Neural progenitor cell (in vitro differentiated cells): ENCODE data around the gene NDUFS2. TPM values are rescaled to one million over a fixed set of nuclear protein-coding genes. Genes with fewer than 3 reads are reported as not detected.

Experiments used
- DNase-seq: peaks from one replicate; pipeline ENCODE4 v3.0.0-alpha.2; 2016; ENCODE audit warnings: low spot score
- H2AFZ ChIP-seq: fragments of 200-600 bp; sonication (generic); replicated peaks from 2 replicates; pipeline ENCODE4 v1.6.1; 2016; ENCODE audit warnings: antibody characterized with exemption
- H3F3A ChIP-seq: fragments of 200-600 bp; sonication (generic); 2 replicates; pipeline ENCODE4 v1.6.1; 2016; ENCODE audit warnings: antibody characterized with exemption, low read depth
- H3K27ac ChIP-seq: fragments of 200-600 bp; sonication (generic); 2 replicates; pipeline ENCODE4 v1.5.1; 2016; ENCODE audit warnings: mild to moderate bottlenecking
- H3K27me3 ChIP-seq: fragments of 200-600 bp; sonication (generic); 2 replicates; pipeline ENCODE4 v1.6.1; 2016; ENCODE audit warnings: mild to moderate bottlenecking, moderate library complexity
- H3K36me3 ChIP-seq: fragments of 200-600 bp; sonication (generic); 2 replicates; pipeline ENCODE4 v1.5.1; 2016
- H3K4me1 ChIP-seq: fragments of 200-600 bp; sonication (generic); 2 replicates; pipeline ENCODE4 v1.6.1; 2016; ENCODE audit warnings: mixed run types
- H3K4me2 ChIP-seq: fragments of 200-600 bp; sonication (generic); 2 replicates; pipeline ENCODE4 v1.6.1; 2016
- H3K4me3 ChIP-seq: fragments of 200-600 bp; sonication (generic); 2 replicates; pipeline ENCODE4 v1.5.1; 2016
- H3K79me2 ChIP-seq: fragments of 200-600 bp; sonication (generic); 2 replicates; pipeline ENCODE4 v1.6.1; 2016; ENCODE audit warnings: low read depth
- H3K9ac ChIP-seq: fragments of 200-600 bp; sonication (generic); 2 replicates; pipeline ENCODE4 v1.6.1; 2016
- H3K9me3 ChIP-seq: fragments of 200-600 bp; sonication (generic); 2 replicates; pipeline ENCODE4 v1.5.1; 2016; ENCODE audit warnings: low read depth
- H4K20me1 ChIP-seq: fragments of 200-600 bp; sonication (generic); 2 replicates; pipeline ENCODE4 v1.6.1; 2016; ENCODE audit warnings: low read depth
- H3K27ac Mint-ChIP-seq: 3 replicates; pipeline ENCODE4 v1.8.0; 2021; ENCODE audit warnings: mixed read lengths
- H3K27me3 Mint-ChIP-seq: 2 replicates; pipeline ENCODE4 v1.8.0; 2022; ENCODE audit warnings: low read depth, mild to moderate bottlenecking, inconsistent platforms, moderate library complexity, mixed read lengths; ENCODE audit not compliant: insufficient read depth
- H3K36me3 Mint-ChIP-seq: 3 replicates; pipeline ENCODE4 v1.8.0; 2021; ENCODE audit warnings: mixed read lengths
- H3K4me1 Mint-ChIP-seq: 3 replicates; pipeline ENCODE4 v1.8.0; 2021; ENCODE audit warnings: mixed read lengths
- H3K4me3 Mint-ChIP-seq: 3 replicates; pipeline ENCODE4 v1.8.0; 2021; ENCODE audit warnings: mild to moderate bottlenecking, moderate library complexity, mixed read lengths
- H3K9me3 Mint-ChIP-seq: 3 replicates; pipeline ENCODE4 v1.8.0; 2020; ENCODE audit warnings: mixed read lengths
- CTCF ChIP-seq: fragments of 200-600 bp; sonication (generic); IDR thresholded peaks from 2 replicates; pipeline ENCODE4 v1.5.1; 2017; ENCODE audit warnings: antibody characterized with exemption, mild to moderate bottlenecking
- EZH2 ChIP-seq: fragments of 200-600 bp; sonication (generic); IDR thresholded peaks from 2 replicates; pipeline ENCODE4 v1.6.1; 2017; ENCODE audit warnings: antibody characterized with exemption, mild to moderate bottlenecking, moderate library complexity
- EZH2phosphoT487 ChIP-seq: fragments of 200-600 bp; sonication (generic); IDR thresholded peaks from 2 replicates; pipeline ENCODE4 v1.6.1; 2017; ENCODE audit warnings: antibody characterized with exemption
- microRNA-seq: library from miRNA; unstranded; fragments of <30 nt; microRNA quantifications from one replicate; pipeline ENCODE4, GENCODE V29; 2016
- total RNA-seq: library from RNA; depleted of rRNA; stranded (reverse); fragments of >200 nt; gene quantifications from 2 replicates; pipeline ENCODE4 v1.2.3, GENCODE V29; 2015; ENCODE audit warnings: low replicate concordance

Gene NDUFS2
- total RNA-seq, 1 donor from 2014 or later: 107 TPM

- Histone ChIP-seq H3K4me3 (no peak overlapping the region), H3K36me3 (no peaks in the 10 kb centered on the region), H3F3A (peaks cover 10% of the 10 kb centered on the region), H2AFZ (peak overlapping the region; percentile 26), H3K9ac (no peak overlapping the region), H4K20me1 (peaks cover 4% of the 10 kb centered on the region), H3K4me1 (peaks cover 17% of the 10 kb centered on the region), H3K79me2 (no peaks in the 10 kb centered on the region), H3K9me3 (peaks cover 8% of the 10 kb centered on the region), H3K27me3 (peaks cover 43% of the 10 kb centered on the region), H3K4me2 (peak overlapping the region; percentile 29), H3K27ac (no peak overlapping the region)
- TF ChIP-seq EZH2phosphoT487: no peak
- Mint-ChIP-seq H3K4me1 (peaks cover 31% of the 10 kb centered on the region), H3K27me3 (peaks cover 32% of the 10 kb centered on the region), H3K4me3 (peak overlapping the region; percentile 67), H3K9me3 (peaks cover 20% of the 10 kb centered on the region), H3K36me3 (peaks cover 7% of the 10 kb centered on the region), H3K27ac (no peak overlapping the region)
- no peak for DNase-seq
Observed at GRCh38 chr1:161260376-161261260, 58.5 kb downstream of the NDUFS2 start.

- peaks cover 8% of the 10 kb centered on the region for H3K9me3 ChIP-seq
- H3K27me3 Mint-ChIP-seq: peaks cover 31% of the 10 kb centered on the region
- peaks cover 43% of the 10 kb centered on the region for H3K27me3 ChIP-seq
- peaks cover 17% of the 10 kb centered on the region for H3K9me3 Mint-ChIP-seq
- no peak overlapping the region for H3K9ac ChIP-seq
- peak overlapping the region; percentile 14 for H3K27ac Mint-ChIP-seq
- no peaks in the 10 kb centered on the region for H3K79me2 ChIP-seq
- no peaks in the 10 kb centered on the region for H3K36me3 ChIP-seq
- peaks cover 13% of the 10 kb centered on the region for H3F3A ChIP-seq
- peaks cover 37% of the 10 kb centered on the region for H3K4me1 Mint-ChIP-seq
- peak; percentile 33 for DNase-seq
- peaks cover 17% of the 10 kb centered on the region for H3K4me1 ChIP-seq
- H3K4me3 Mint-ChIP-seq: peak overlapping the region; percentile 32
- H4K20me1 ChIP-seq: peaks cover 4% of the 10 kb centered on the region
- no peak overlapping the region for H3K4me3 ChIP-seq
- TF ChIP-seq CTCF: no peak
- TF ChIP-seq EZH2: no peak
- TF ChIP-seq EZH2phosphoT487: no peak
- no peak overlapping the region for H3K27ac ChIP-seq
- H3K36me3 Mint-ChIP-seq: peaks cover 7% of the 10 kb centered on the region
- peak overlapping the region; percentile 26 for H2AFZ ChIP-seq
- H3K4me2 ChIP-seq: peak overlapping the region; percentile 29
Observed at GRCh38 chr1:161261261-161262235, 59.4 kb downstream of the NDUFS2 start.

Small RNA genes lying within 50 kb of the gene (microRNA-seq; reads per million reads assigned to microRNA genes)
- not detected for gene MIR5187

Other genes with a start within 250 kb of the NDUFS2 start
- gene ITLN2, start 247.6 kb upstream of the NDUFS2 start, total RNA-seq: not detected in 2 replicates
- 60.0 and 69.3 TPM in 2 replicates for gene F11R, start 181.2 kb upstream of the NDUFS2 start, total RNA-seq
- gene TSTD1, start 163.4 kb upstream of the NDUFS2 start, total RNA-seq: 29.9 and 59.9 TPM in 2 replicates
- gene USF1, start 156.4 kb upstream of the NDUFS2 start, total RNA-seq: 74.4 and 103 TPM in 2 replicates
- 0.06 TPM in 1 of 2 replicates, not detected in the other for gene ARHGAP30, start 132.5 kb upstream of the NDUFS2 start, total RNA-seq
- gene NECTIN4, start 112.8 kb upstream of the NDUFS2 start, total RNA-seq: 0.06 TPM in 1 of 2 replicates, not detected in the other
- gene KLHDC9, start 104.0 kb upstream of the NDUFS2 start, total RNA-seq: 12.6 and 22.6 TPM in 2 replicates
- 57.6 and 74.1 TPM in 2 replicates for gene PFDN2, start 84.3 kb upstream of the NDUFS2 start, total RNA-seq
- gene NIT1, start 84.3 kb upstream of the NDUFS2 start, total RNA-seq: 39.5 and 46.3 TPM in 2 replicates
- 29.7 and 34.8 TPM in 2 replicates for gene DEDD, start 69.7 kb upstream of the NDUFS2 start, total RNA-seq
- 114 and 133 TPM in 2 replicates for gene UFC1, start 48.4 kb upstream of the NDUFS2 start, total RNA-seq
- 6.7 and 19.0 TPM in 2 replicates for gene USP21, start 42.9 kb upstream of the NDUFS2 start, total RNA-seq
- 18.3 and 42.4 TPM in 2 replicates for gene PPOX, start 35.9 kb upstream of the NDUFS2 start, total RNA-seq
- 9.5 and 36.5 TPM in 2 replicates for gene B4GALT3, start 24.9 kb upstream of the NDUFS2 start, total RNA-seq
- gene ADAMTS4, start 3.3 kb upstream of the NDUFS2 start, total RNA-seq: 1.3 and 5.4 TPM in 2 replicates
- gene FCER1G, start 12.9 kb downstream of the NDUFS2 start, total RNA-seq: 0.34 TPM in 1 of 2 replicates, not detected in the other
- not detected in 2 replicates for gene APOA2, start 21.3 kb downstream of the NDUFS2 start, total RNA-seq
- 7.2 and 9.8 TPM in 2 replicates for gene TOMM40L, start 23.7 kb downstream of the NDUFS2 start, total RNA-seq
- not detected in 2 replicates for gene NR1I3, start 35.8 kb downstream of the NDUFS2 start, total RNA-seq
- 0.46 and 0.69 TPM in 2 replicates for gene PCP4L1, start 56.4 kb downstream of the NDUFS2 start, total RNA-seq
- 1.1 and 2.0 TPM in 2 replicates for gene MPZ, start 107.6 kb downstream of the NDUFS2 start, total RNA-seq
- 61.2 and 95.7 TPM in 2 replicates for gene SDHC, start 112.0 kb downstream of the NDUFS2 start, total RNA-seq
- not detected in 2 replicates for gene CFAP126, start 165.5 kb downstream of the NDUFS2 start, total RNA-seq